BE2C (cell line): ENCODE data around the gene CAMTA1.

Source experiments
- DNase-seq: peaks from one replicate; pipeline ENCODE4 v3.0.0-alpha.2; 2020
- H3K27me3 ChIP-seq: fragments of 250-450 bp; sonication (Bioruptor Pico); 2 replicates; pipeline ENCODE4 v1.5.1; 2020; ENCODE audit warnings: mild to moderate bottlenecking
- H3K36me3 ChIP-seq: fragments of 250-450 bp; sonication (Bioruptor Pico); 2 replicates; pipeline ENCODE4 v1.5.1; 2020; ENCODE audit warnings: mild to moderate bottlenecking
- H3K4me1 ChIP-seq: fragments of 250-450 bp; sonication (Bioruptor Pico); 2 replicates; pipeline ENCODE4 v1.5.1; 2020
- H3K4me3 ChIP-seq: 2 replicates; pipeline ENCODE4 v1.5.1; 2011; ENCODE audit warnings: low read depth, low read length
- H3K9me3 ChIP-seq: fragments of 250-450 bp; sonication (Bioruptor Pico); 2 replicates; pipeline ENCODE4 v1.5.1; 2020
- CTCF ChIP-seq: IDR thresholded peaks from 2 replicates; pipeline ENCODE4 v1.5.1; 2012; ENCODE audit warnings: mild to moderate bottlenecking, low read depth, low read length

The CAMTA1 gene

GRCh38 chr1:7506454-7507284, 721.4 kb downstream of the CAMTA1 start:
- no peak for DNase-seq
- no peaks in the 10 kb centered on the region for H3K27me3 ChIP-seq
- peaks cover 6% of the 10 kb centered on the region for H3K4me1 ChIP-seq
- no peaks in the 10 kb centered on the region for H3K9me3 ChIP-seq
- no peaks in the 10 kb centered on the region for H3K36me3 ChIP-seq
- no peak for TF ChIP-seq CTCF
- no peak overlapping the region for H3K4me3 ChIP-seq

GRCh38 chr1:7507285-7508019, 722.2 kb downstream of the CAMTA1 start:
- no peak for TF ChIP-seq CTCF
- Histone ChIP-seq H3K27me3 (no peaks in the 10 kb centered on the region), H3K9me3 (no peaks in the 10 kb centered on the region), H3K4me1 (peaks cover 6% of the 10 kb centered on the region), H3K4me3 (no peak overlapping the region), H3K36me3 (no peaks in the 10 kb centered on the region)
- DNase-seq = no peak

GRCh38 chr1:7508052-7508933, 723.0 kb downstream of the CAMTA1 start:
- H3K27me3 ChIP-seq = no peaks in the 10 kb centered on the region
- no peak for DNase-seq

GRCh38 chr1:7508934-7509519, 723.8 kb downstream of the CAMTA1 start:
- Histone ChIP-seq H3K4me1 (peaks cover 2% of the 10 kb centered on the region), H3K9me3 (no peaks in the 10 kb centered on the region), H3K36me3 (no peaks in the 10 kb centered on the region), H3K27me3 (no peaks in the 10 kb centered on the region), H3K4me3 (no peak overlapping the region)
- no peak for DNase-seq
- TF ChIP-seq CTCF = no peak

More at GRCh38 chr1:7508052-7508933, 723.0 kb downstream of the CAMTA1 start:
- H3K9me3 ChIP-seq = no peaks in the 10 kb centered on the region
- no peak for TF ChIP-seq CTCF
- H3K4me3 ChIP-seq = no peak overlapping the region
- H3K4me1 ChIP-seq = peaks cover 6% of the 10 kb centered on the region
- no peaks in the 10 kb centered on the region for H3K36me3 ChIP-seq

GRCh38 chr1:7509598-7509997, 724.3 kb downstream of the CAMTA1 start:
- no peaks in the 10 kb centered on the region; the same call in 1 of the 2 replicates for H3K4me1 ChIP-seq
- H3K4me3 ChIP-seq = no peak overlapping the region
- no peak for TF ChIP-seq CTCF
- DNase-seq = no peak
- H3K36me3 ChIP-seq = no peaks in the 10 kb centered on the region
- no peaks in the 10 kb centered on the region for H3K27me3 ChIP-seq
- H3K9me3 ChIP-seq = no peaks in the 10 kb centered on the region
